ENCODE data around the gene BRAF.
"Not testable (repeated sequence)": the region's sequence is repeated elsewhere in the genome, so short reads cannot be mapped to it uniquely, and the experiment has no call there.

The BRAF gene

GRCh38 chr7:140924821-140925421 lies at the start of gene BRAF:
BRAF (minus strand) TSS chr7:140924929; CDS start chr7:140924703, 226 bp downstream.
- Histone ChIP-seq H3K27ac (ENCODE audit: low read length) (peak within 1 kb of the TSS; percentile 94), H3K9me3 (ENCODE audit: insufficient read depth, low read depth, low read length) (no peaks in the 10 kb centered on the region), H3K27me3 (ENCODE audit: insufficient read depth, low read length) (peaks cover 3% of the 10 kb centered on the region; the same call in 1 of the 2 replicates), H3K36me3 (ENCODE audit: insufficient read depth, low read depth, low read length) (no peaks in the 10 kb centered on the region), H3K9ac (ENCODE audit: low read depth, low read length) (peak within 1 kb of the TSS; percentile 87), H3K4me1 (ENCODE audit: insufficient read depth, low read length) (peaks cover 5% of the 10 kb centered on the region), H3K4me3 (ENCODE audit: low read length) (peak within 1 kb of the TSS; percentile 92)

- Histone ChIP-seq H3K27me3 (ENCODE audit: insufficient read depth, low read length) (no peaks in the 10 kb centered on the region), H3K9ac (ENCODE audit: low read depth, low read length) (no peak overlapping the region), H3K9me3 (ENCODE audit: insufficient read depth, low read depth, low read length) (no peaks in the 10 kb centered on the region), H3K27ac (ENCODE audit: low read length) (no peak overlapping the region), H3K4me1 (ENCODE audit: insufficient read depth, low read length) (no peaks in the 10 kb centered on the region), H3K4me3 (ENCODE audit: low read length) (no peak overlapping the region), H3K36me3 (ENCODE audit: insufficient read depth, low read depth, low read length) (no peaks in the 10 kb centered on the region)
These were observed 48.4 kb upstream of the BRAF start for GRCh38 chr7:140972876-140973829.

- H3K27ac ChIP-seq (ENCODE audit: low read length) = no peak overlapping the region
These were observed 47.6 kb upstream of the BRAF start for GRCh38 chr7:140972344-140972743.

GRCh38 chr7:140967438-140967837 lies 42.7 kb upstream of the BRAF start:
- Histone ChIP-seq H3K9ac (ENCODE audit: low read depth, low read length) (no peak overlapping the region), H3K27me3 (ENCODE audit: insufficient read depth, low read length) (no peaks in the 10 kb centered on the region), H3K9me3 (ENCODE audit: insufficient read depth, low read depth, low read length) (no peaks in the 10 kb centered on the region), H3K36me3 (ENCODE audit: insufficient read depth, low read depth, low read length) (no peaks in the 10 kb centered on the region), H3K4me1 (ENCODE audit: insufficient read depth, low read length) (no peaks in the 10 kb centered on the region), H3K27ac (ENCODE audit: low read length) (no peak overlapping the region), H3K4me3 (ENCODE audit: low read length) (no peak overlapping the region)

More at GRCh38 chr7:140972344-140972743, 47.6 kb upstream of the BRAF start:
- Histone ChIP-seq H3K4me1 (ENCODE audit: insufficient read depth, low read length) (no peaks in the 10 kb centered on the region), H3K9ac (ENCODE audit: low read depth, low read length) (no peak overlapping the region), H3K9me3 (ENCODE audit: insufficient read depth, low read depth, low read length) (no peaks in the 10 kb centered on the region), H3K27me3 (ENCODE audit: insufficient read depth, low read length) (no peaks in the 10 kb centered on the region), H3K4me3 (ENCODE audit: low read length) (no peak overlapping the region), H3K36me3 (ENCODE audit: insufficient read depth, low read depth, low read length) (no peaks in the 10 kb centered on the region)

GRCh38 chr7:140966561-140967233 lies 42.0 kb upstream of the BRAF start:
- Histone ChIP-seq H3K27ac (ENCODE audit: low read length) (no peak overlapping the region), H3K9me3 (ENCODE audit: insufficient read depth, low read depth, low read length) (no peaks in the 10 kb centered on the region), H3K27me3 (ENCODE audit: insufficient read depth, low read length) (no peaks in the 10 kb centered on the region)

GRCh38 chr7:140961117-140961516 lies 36.4 kb upstream of the BRAF start:
- H3K27me3 ChIP-seq (ENCODE audit: insufficient read depth, low read length) = no peaks in the 10 kb centered on the region
- H3K27ac ChIP-seq (ENCODE audit: low read length) = no peak overlapping the region
- no peaks in the 10 kb centered on the region; the same call in 1 of the 2 replicates for H3K9me3 ChIP-seq (ENCODE audit: insufficient read depth, low read depth, low read length)
- H3K36me3 ChIP-seq (ENCODE audit: insufficient read depth, low read depth, low read length) = no peaks in the 10 kb centered on the region
- H3K4me3 ChIP-seq (ENCODE audit: low read length) = no peak overlapping the region
- H3K9ac ChIP-seq (ENCODE audit: low read depth, low read length) = no peak overlapping the region
- H3K4me1 ChIP-seq (ENCODE audit: insufficient read depth, low read length) = no peaks in the 10 kb centered on the region

More at GRCh38 chr7:140966561-140967233, 42.0 kb upstream of the BRAF start:
- Histone ChIP-seq H3K4me3 (ENCODE audit: low read length) (no peak overlapping the region), H3K4me1 (ENCODE audit: insufficient read depth, low read length) (no peaks in the 10 kb centered on the region), H3K36me3 (ENCODE audit: insufficient read depth, low read depth, low read length) (no peaks in the 10 kb centered on the region), H3K9ac (ENCODE audit: low read depth, low read length) (no peak overlapping the region)

DNA sequence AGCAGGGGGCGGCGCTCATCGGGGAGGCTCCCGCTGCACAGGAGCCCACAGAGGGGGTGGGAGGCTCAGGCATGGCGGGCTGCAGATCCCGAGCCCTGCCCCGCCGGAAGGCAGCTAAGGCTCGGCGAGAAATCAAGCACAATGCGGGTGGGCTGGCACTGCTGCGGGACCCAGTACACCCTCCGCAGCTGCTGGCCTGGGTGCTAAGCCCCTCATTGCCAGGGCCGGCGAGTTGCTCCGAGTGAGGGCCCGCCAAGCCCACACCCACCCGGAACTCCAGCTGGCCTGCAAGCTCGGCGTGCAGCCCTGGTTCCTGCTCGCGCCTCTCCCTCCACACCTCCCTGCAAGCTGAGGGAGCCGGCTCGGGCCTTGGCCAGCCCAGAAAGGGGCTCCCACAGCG lies 32.3 kb upstream of the BRAF start:
- H3K9me3 ChIP-seq (ENCODE audit: insufficient read depth, low read depth, low read length); H3K27me3 ChIP-seq (ENCODE audit: insufficient read depth, low read length); H3K36me3 ChIP-seq (ENCODE audit: insufficient read depth, low read depth, low read length); H3K4me1 ChIP-seq (ENCODE audit: insufficient read depth, low read length); H3K27ac ChIP-seq (ENCODE audit: low read length); H3K9ac ChIP-seq (ENCODE audit: low read depth, low read length); H3K4me3 ChIP-seq (ENCODE audit: low read length): not testable (repeated sequence)

- H3K36me3 ChIP-seq (ENCODE audit: insufficient read depth, low read depth, low read length) = no peaks in the 10 kb centered on the region
- no peaks in the 10 kb centered on the region for H3K9me3 ChIP-seq (ENCODE audit: insufficient read depth, low read depth, low read length)
- no peaks in the 10 kb centered on the region for H3K27me3 ChIP-seq (ENCODE audit: insufficient read depth, low read length)
- H3K27ac ChIP-seq (ENCODE audit: low read length) = no peak overlapping the region
- no peak overlapping the region for H3K9ac ChIP-seq (ENCODE audit: low read depth, low read length)
- no peak overlapping the region for H3K4me3 ChIP-seq (ENCODE audit: low read length)
- H3K4me1 ChIP-seq (ENCODE audit: insufficient read depth, low read length) = no peaks in the 10 kb centered on the region
These were observed 21.2 kb upstream of the BRAF start for GRCh38 chr7:140945940-140946339.

DNA sequence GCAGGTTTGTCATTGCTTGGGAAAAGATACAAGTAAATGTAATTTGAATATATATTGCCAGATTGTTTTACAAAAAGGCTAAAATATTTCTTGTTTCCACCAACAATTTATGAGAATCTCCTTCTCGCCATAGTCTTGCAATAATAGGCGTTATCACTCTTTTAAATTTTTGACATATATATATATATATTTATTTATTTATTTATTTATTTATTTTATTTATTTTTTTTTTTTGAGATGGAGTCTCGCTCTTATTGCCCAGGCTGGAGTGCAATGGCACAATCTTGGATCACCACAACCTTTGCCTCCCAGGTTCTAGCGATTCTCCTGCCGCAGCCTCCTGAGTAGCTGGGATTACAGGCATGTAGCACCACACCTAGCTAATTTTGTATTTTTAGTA lies 17.5 kb upstream of the BRAF start:
- H3K9ac ChIP-seq (ENCODE audit: low read depth, low read length); H3K4me3 ChIP-seq (ENCODE audit: low read length); H3K9me3 ChIP-seq (ENCODE audit: insufficient read depth, low read depth, low read length); H3K4me1 ChIP-seq (ENCODE audit: insufficient read depth, low read length); H3K27me3 ChIP-seq (ENCODE audit: insufficient read depth, low read length); H3K27ac ChIP-seq (ENCODE audit: low read length); H3K36me3 ChIP-seq (ENCODE audit: insufficient read depth, low read depth, low read length): not testable (repeated sequence)

DNA sequence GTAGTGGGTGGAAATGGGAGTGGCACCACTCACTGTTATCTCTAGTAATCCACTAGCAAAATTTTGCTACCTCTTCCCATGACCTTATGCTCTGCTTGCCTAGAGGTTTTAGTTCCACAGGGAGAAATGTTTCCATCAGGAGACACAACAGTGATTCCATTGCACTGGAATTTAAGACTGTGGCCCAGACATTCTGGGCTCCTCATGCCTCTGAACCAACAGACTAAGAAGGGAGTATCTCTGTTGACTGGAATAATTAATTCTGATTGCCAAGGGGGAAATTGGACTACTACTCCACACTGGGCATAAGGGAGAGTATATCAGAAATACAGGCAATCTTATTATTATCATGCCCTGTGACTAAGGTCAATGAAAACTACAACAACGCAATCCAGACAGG lies 16.2 kb upstream of the BRAF start:
- Histone ChIP-seq H3K9me3 (ENCODE audit: insufficient read depth, low read depth, low read length) (no peaks in the 10 kb centered on the region), H3K36me3 (ENCODE audit: insufficient read depth, low read depth, low read length) (no peaks in the 10 kb centered on the region), H3K27me3 (ENCODE audit: insufficient read depth, low read length) (no peaks in the 10 kb centered on the region), H3K9ac (ENCODE audit: low read depth, low read length) (no peak overlapping the region), H3K4me3 (ENCODE audit: low read length) (no peak overlapping the region), H3K27ac (ENCODE audit: low read length) (no peak overlapping the region), H3K4me1 (ENCODE audit: insufficient read depth, low read length) (no peaks in the 10 kb centered on the region)

GRCh38 chr7:140937702-140938264 lies 13.1 kb upstream of the BRAF start:
- Histone ChIP-seq H3K36me3 (ENCODE audit: insufficient read depth, low read depth, low read length) (no peaks in the 10 kb centered on the region), H3K9ac (ENCODE audit: low read depth, low read length) (no peak overlapping the region), H3K4me3 (ENCODE audit: low read length) (no peak overlapping the region), H3K9me3 (ENCODE audit: insufficient read depth, low read depth, low read length) (no peaks in the 10 kb centered on the region), H3K27ac (ENCODE audit: low read length) (no peak overlapping the region), H3K4me1 (ENCODE audit: insufficient read depth, low read length) (no peaks in the 10 kb centered on the region), H3K27me3 (ENCODE audit: insufficient read depth, low read length) (no peaks in the 10 kb centered on the region)

Measured in iPS-20b (cell line).